ENCODE data around the gene EPB41L4B. TPM values are rescaled to one million over a fixed set of nuclear protein-coding genes. Genes with fewer than 3 reads are reported as not detected.
A peak's percentile ranks its signal among the peaks of the same experiment; 100 is the strongest.
"Not testable (repeated sequence)": the region's sequence is repeated elsewhere in the genome, so short reads cannot be mapped to it uniquely, and the experiment has no call there.

Gene EPB41L4B
- total and polyA plus RNA-seq, 9 donors: 6.2 to 14.3 (median 6.8) TPM

GRCh38 chr9:109344866-109345265 lies 24.0 kb upstream of the EPB41L4B start:
- no CpG with 5 or more reads among the region's 3 CpGs for WGBS (ENCODE audit: insufficient coverage)
- DNase-seq: no peak
- Histone ChIP-seq H3K27ac (ENCODE audit: low read length) (no peak overlapping the region), H3K4me3 (ENCODE audit: low read length) (no peak overlapping the region), H3K36me3 (ENCODE audit: control insufficient read depth, insufficient read depth, low read length) (no peaks in the 10 kb centered on the region), H3K27me3 (ENCODE audit: control insufficient read depth, insufficient read depth, low read length) (peaks cover 2% of the 10 kb centered on the region), H3K4me1 (ENCODE audit: control insufficient read depth, insufficient read depth, low read length) (no peaks in the 10 kb centered on the region), H3K9me3 (replicated peaks; ENCODE audit: control insufficient read depth, low read depth, low read length) (no peaks in the 10 kb centered on the region)

- Histone ChIP-seq H3K4me1 (ENCODE audit: control insufficient read depth, insufficient read depth, low read length) (no peaks in the 10 kb centered on the region), H3K27ac (ENCODE audit: low read length) (no peak overlapping the region), H3K4me3 (ENCODE audit: low read length) (no peak overlapping the region), H3K9me3 (replicated peaks; ENCODE audit: control insufficient read depth, low read depth, low read length) (no peaks in the 10 kb centered on the region), H3K27me3 (ENCODE audit: control insufficient read depth, insufficient read depth, low read length) (no peaks in the 10 kb centered on the region), H3K36me3 (ENCODE audit: control insufficient read depth, insufficient read depth, low read length) (no peaks in the 10 kb centered on the region)
- no peak for DNase-seq
- WGBS (ENCODE audit: insufficient coverage): 67% methylated on average over 3 of the region's 4 CpGs
Measured at GRCh38 chr9:109342878-109343277, 22.0 kb upstream of the EPB41L4B start.

GRCh38 chr9:109341561-109341960 lies 20.7 kb upstream of the EPB41L4B start:
- H3K36me3 ChIP-seq (ENCODE audit: control insufficient read depth, insufficient read depth, low read length): no peaks in the 10 kb centered on the region
- no peaks in the 10 kb centered on the region for H3K27me3 ChIP-seq (ENCODE audit: control insufficient read depth, insufficient read depth, low read length)
- H3K4me1 ChIP-seq (ENCODE audit: control insufficient read depth, insufficient read depth, low read length): no peaks in the 10 kb centered on the region
- peak; percentile 25 for DNase-seq
- H3K9me3 ChIP-seq (replicated peaks; ENCODE audit: control insufficient read depth, low read depth, low read length): no peaks in the 10 kb centered on the region
- no peak overlapping the region for H3K4me3 ChIP-seq (ENCODE audit: low read length)
- WGBS (ENCODE audit: insufficient coverage): 41% methylated on average over 4 of the region's 6 CpGs
- H3K27ac ChIP-seq (ENCODE audit: low read length): no peak overlapping the region

- not testable (repeated sequence) for H3K4me1 ChIP-seq (ENCODE audit: control insufficient read depth, insufficient read depth, low read length); H3K27me3 ChIP-seq (ENCODE audit: control insufficient read depth, insufficient read depth, low read length); DNase-seq; H3K9me3 ChIP-seq (replicated peaks; ENCODE audit: control insufficient read depth, low read depth, low read length); H3K36me3 ChIP-seq (ENCODE audit: control insufficient read depth, insufficient read depth, low read length); H3K4me3 ChIP-seq (ENCODE audit: low read length); H3K27ac ChIP-seq (ENCODE audit: low read length)
- WGBS (ENCODE audit: insufficient coverage): no CpG with 5 or more reads among the region's 7 CpGs
Measured at GRCh38 chr9:109340979-109341378, 20.1 kb upstream of the EPB41L4B start.

- H3K27me3 ChIP-seq (ENCODE audit: control insufficient read depth, insufficient read depth, low read length): no peaks in the 10 kb centered on the region
- no peak for DNase-seq
- no CpG with 5 or more reads among the region's 3 CpGs for WGBS (ENCODE audit: insufficient coverage)
- H3K4me1 ChIP-seq (ENCODE audit: control insufficient read depth, insufficient read depth, low read length): peaks cover 2% of the 10 kb centered on the region
- H3K27ac ChIP-seq (ENCODE audit: low read length): no peak overlapping the region
- no peaks in the 10 kb centered on the region for H3K9me3 ChIP-seq (replicated peaks; ENCODE audit: control insufficient read depth, low read depth, low read length)
- no peak overlapping the region for H3K4me3 ChIP-seq (ENCODE audit: low read length)
- H3K36me3 ChIP-seq (ENCODE audit: control insufficient read depth, insufficient read depth, low read length): no peaks in the 10 kb centered on the region
Measured at GRCh38 chr9:109336409-109336808, 15.6 kb upstream of the EPB41L4B start.

GRCh38 chr9:109335929-109336328 lies 15.1 kb upstream of the EPB41L4B start:
- no peaks in the 10 kb centered on the region for H3K9me3 ChIP-seq (replicated peaks; ENCODE audit: control insufficient read depth, low read depth, low read length)
- H3K4me1 ChIP-seq (ENCODE audit: control insufficient read depth, insufficient read depth, low read length): peaks cover 5% of the 10 kb centered on the region
- no peak for DNase-seq
- H3K27me3 ChIP-seq (ENCODE audit: control insufficient read depth, insufficient read depth, low read length): no peaks in the 10 kb centered on the region
- no CpG with 5 or more reads among the region's 2 CpGs for WGBS (ENCODE audit: insufficient coverage)
- H3K36me3 ChIP-seq (ENCODE audit: control insufficient read depth, insufficient read depth, low read length): no peaks in the 10 kb centered on the region
- no peak overlapping the region for H3K27ac ChIP-seq (ENCODE audit: low read length)
- no peak overlapping the region for H3K4me3 ChIP-seq (ENCODE audit: low read length)

- H3K4me1 ChIP-seq (ENCODE audit: control insufficient read depth, insufficient read depth, low read length): peaks cover 5% of the 10 kb centered on the region
- H3K27ac ChIP-seq (ENCODE audit: low read length): no peak overlapping the region
Measured at GRCh38 chr9:109335121-109335520, 14.3 kb upstream of the EPB41L4B start.

GRCh38 chr9:109331353-109331752 lies 10.5 kb upstream of the EPB41L4B start:
- Histone ChIP-seq H3K9me3 (replicated peaks; ENCODE audit: control insufficient read depth, low read depth, low read length) (no peaks in the 10 kb centered on the region), H3K27me3 (ENCODE audit: control insufficient read depth, insufficient read depth, low read length) (peaks cover 3% of the 10 kb centered on the region), H3K4me3 (ENCODE audit: low read length) (no peak overlapping the region), H3K27ac (ENCODE audit: low read length) (no peak overlapping the region), H3K4me1 (ENCODE audit: control insufficient read depth, insufficient read depth, low read length) (peaks cover 13% of the 10 kb centered on the region), H3K36me3 (ENCODE audit: control insufficient read depth, insufficient read depth, low read length) (no peaks in the 10 kb centered on the region)
- DNase-seq: no peak
- WGBS (ENCODE audit: insufficient coverage): 43% methylated on average over 4 of the region's 5 CpGs

More at GRCh38 chr9:109335121-109335520, 14.3 kb upstream of the EPB41L4B start:
- DNase-seq: no peak
- H3K4me3 ChIP-seq (ENCODE audit: low read length): no peak overlapping the region
- no peaks in the 10 kb centered on the region for H3K27me3 ChIP-seq (ENCODE audit: control insufficient read depth, insufficient read depth, low read length)
- WGBS (ENCODE audit: insufficient coverage): 60% methylated on average over 2 of the region's 7 CpGs
- no peaks in the 10 kb centered on the region for H3K36me3 ChIP-seq (ENCODE audit: control insufficient read depth, insufficient read depth, low read length)
- no peaks in the 10 kb centered on the region for H3K9me3 ChIP-seq (replicated peaks; ENCODE audit: control insufficient read depth, low read depth, low read length)

- no peak overlapping the region for H3K4me3 ChIP-seq (ENCODE audit: low read length)
- 60% methylated on average over 3 of the region's 11 CpGs for WGBS (ENCODE audit: insufficient coverage)
- DNase-seq: no peak
Measured at GRCh38 chr9:109329638-109330258, 8.9 kb upstream of the EPB41L4B start.

GRCh38 chr9:109328978-109329637 lies 8.2 kb upstream of the EPB41L4B start:
- peaks cover 13% of the 10 kb centered on the region for H3K4me1 ChIP-seq (ENCODE audit: control insufficient read depth, insufficient read depth, low read length)
- H3K4me3 ChIP-seq (ENCODE audit: low read length): no peak overlapping the region
- H3K36me3 ChIP-seq (ENCODE audit: control insufficient read depth, insufficient read depth, low read length): no peaks in the 10 kb centered on the region
- no peaks in the 10 kb centered on the region for H3K9me3 ChIP-seq (replicated peaks; ENCODE audit: control insufficient read depth, low read depth, low read length)
- DNase-seq: peak; percentile 87
- 8% methylated on average over 9 of the region's 12 CpGs for WGBS (ENCODE audit: insufficient coverage)
- H3K27ac ChIP-seq (ENCODE audit: low read length): peak overlapping the region; percentile 20
- peaks cover 6% of the 10 kb centered on the region for H3K27me3 ChIP-seq (ENCODE audit: control insufficient read depth, insufficient read depth, low read length)

More at GRCh38 chr9:109329638-109330258, 8.9 kb upstream of the EPB41L4B start:
- peaks cover 13% of the 10 kb centered on the region for H3K4me1 ChIP-seq (ENCODE audit: control insufficient read depth, insufficient read depth, low read length)
- no peak overlapping the region for H3K27ac ChIP-seq (ENCODE audit: low read length)
- H3K36me3 ChIP-seq (ENCODE audit: control insufficient read depth, insufficient read depth, low read length): no peaks in the 10 kb centered on the region
- H3K9me3 ChIP-seq (replicated peaks; ENCODE audit: control insufficient read depth, low read depth, low read length): no peaks in the 10 kb centered on the region
- H3K27me3 ChIP-seq (ENCODE audit: control insufficient read depth, insufficient read depth, low read length): peaks cover 3% of the 10 kb centered on the region
